Smooth muscle cell (in vitro differentiated cells): ENCODE data around the gene ACAD8. TPM values are rescaled to one million over a fixed set of nuclear protein-coding genes. Genes with fewer than 3 reads are reported as not detected.

Experiments used
- DNase-seq: peaks from one replicate; lab custom pipeline; 2025; ENCODE audit not compliant: unreplicated experiment; lab: John Stamatoyannopoulos, UW
- H2AFZ ChIP-seq: fragments of 200-600 bp; sonication (generic); 2 replicates; pipeline ENCODE4 v1.6.0; 2016; ENCODE audit warnings: antibody characterized with exemption, low read depth, mild to moderate bottlenecking
- H3F3A ChIP-seq: fragments of 200-600 bp; sonication (generic); 2 replicates; pipeline ENCODE4 v1.6.0; 2017; ENCODE audit warnings: antibody characterized with exemption, low read depth
- H3K27ac ChIP-seq: fragments of 200-600 bp; sonication (generic); 2 replicates; pipeline ENCODE4 v1.5.1; 2016; ENCODE audit warnings: low read depth, mild to moderate bottlenecking
- H3K27me3 ChIP-seq: fragments of 200-600 bp; sonication (generic); 2 replicates; pipeline ENCODE4 v1.6.1; 2016; ENCODE audit warnings: low read depth, mild to moderate bottlenecking
- H3K36me3 ChIP-seq: fragments of 200-600 bp; sonication (generic); 2 replicates; pipeline ENCODE4 v1.5.1; 2016; ENCODE audit warnings: low read depth
- H3K4me1 ChIP-seq: fragments of 200-600 bp; sonication (generic); 2 replicates; pipeline ENCODE4 v1.5.1; 2016; ENCODE audit warnings: low read depth
- H3K4me2 ChIP-seq: fragments of 200-600 bp; sonication (generic); 2 replicates; pipeline ENCODE4 v1.6.0; 2016; ENCODE audit warnings: mild to moderate bottlenecking
- H3K4me3 ChIP-seq: fragments of 200-600 bp; sonication (generic); 2 replicates; pipeline ENCODE4 v1.5.1; 2016; ENCODE audit warnings: mild to moderate bottlenecking
- H3K79me2 ChIP-seq: fragments of 200-600 bp; sonication (generic); 2 replicates; pipeline ENCODE4 v1.6.0; 2016; ENCODE audit warnings: low read depth, mild to moderate bottlenecking
- H3K9ac ChIP-seq: fragments of 200-600 bp; sonication (generic); 2 replicates; pipeline ENCODE4 v1.6.0; 2016; ENCODE audit warnings: low read depth
- H3K9me3 ChIP-seq: fragments of 200-600 bp; sonication (generic); replicated peaks from 2 replicates; pipeline ENCODE4 v1.5.1; 2016; ENCODE audit warnings: low read depth
- H4K20me1 ChIP-seq: fragments of 200-600 bp; sonication (generic); 2 replicates; pipeline ENCODE4 v1.6.0; 2016; ENCODE audit warnings: low read depth
- WGBS: methylation state at CpG from one replicate; pipeline ENCODE4 v1.1.7; 2016; ENCODE audit warnings: low lambda C conversion rate; 5-methylcytosine and 5-hydroxymethylcytosine counted together
- polyA plus RNA-seq: library from polyadenylated mRNA; unstranded; fragments of >200 nt; fragmentation: Nextera tagmentation; extraction: Ambion mirVana; gene quantifications from 2 replicates; pipeline ENCODE4 v1.2.1, GENCODE V29; 2016
- total RNA-seq: library from RNA; depleted of rRNA; stranded (reverse); fragments of >200 nt; gene quantifications from 2 replicates; pipeline ENCODE4 v1.2.3, GENCODE V29; 2014
- TF ChIP-seq, protein P1 (sequence below): fragments of 200-600 bp; sonication (generic); IDR thresholded peaks from 2 replicates; pipeline ENCODE4 v1.5.1; 2017; ENCODE audit warnings: borderline replicate concordance, mild to moderate bottlenecking, antibody characterized with exemption; ENCODE audit not compliant: insufficient read depth, poor library complexity, severe bottlenecking

The ACAD8 gene
- total and polyA plus RNA-seq, 2 experiments from 2014 or later = 11.7 to 12.4 TPM

DNA sequence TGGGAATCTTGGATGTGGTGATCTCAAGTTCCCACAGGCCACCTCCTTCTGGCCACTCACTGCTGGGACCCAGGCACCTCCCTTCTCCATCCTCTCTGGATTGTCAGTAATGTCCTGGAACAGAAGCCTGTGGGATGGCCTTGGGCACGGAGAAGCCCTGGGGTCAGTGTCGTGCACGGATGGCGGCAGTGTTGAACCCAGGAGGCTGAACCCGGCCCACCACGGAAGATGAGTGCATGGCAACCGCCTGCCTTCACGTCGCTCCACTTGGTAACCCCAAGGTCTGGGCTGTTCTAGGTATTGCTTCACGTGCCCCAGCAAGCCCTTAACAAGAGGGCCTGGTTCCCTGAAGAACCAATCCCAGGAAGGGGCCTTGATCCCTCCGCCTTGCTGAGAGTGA lies 7.3 kb upstream of the ACAD8 start:
- DNase-seq = no peak

DNA sequence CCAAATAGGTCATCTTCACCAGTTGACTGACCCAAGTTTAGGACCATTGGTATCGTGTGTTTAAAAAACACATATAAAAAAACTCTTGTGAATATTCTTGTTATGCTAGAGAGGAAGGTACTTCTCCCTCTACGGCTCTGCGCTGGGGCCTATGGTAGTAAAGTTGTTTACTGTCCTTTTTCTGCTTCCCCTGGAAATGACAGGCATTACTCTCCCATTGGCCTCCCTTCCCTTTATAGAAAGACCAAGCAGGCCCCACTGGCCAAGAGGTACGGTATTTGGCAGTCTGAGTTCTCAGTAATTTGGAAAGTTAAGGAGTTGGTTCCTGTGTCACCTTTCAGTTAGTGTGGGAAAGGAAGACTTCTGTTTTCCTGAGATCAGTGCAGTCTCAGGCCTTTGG lies 6.7 kb upstream of the ACAD8 start:
- peaks cover 14% of the 10 kb centered on the region for H3K36me3 ChIP-seq

More for the DNA sequence above, 7.3 kb upstream of the ACAD8 start:
- no peaks in the 10 kb centered on the region for H3K27me3 ChIP-seq
- H3K4me1 ChIP-seq = no peaks in the 10 kb centered on the region
- WGBS = 94% methylated on average over 11 of the region's 11 CpGs
- no peak overlapping the region for H2AFZ ChIP-seq
- TF ChIP-seq, protein P1, sequence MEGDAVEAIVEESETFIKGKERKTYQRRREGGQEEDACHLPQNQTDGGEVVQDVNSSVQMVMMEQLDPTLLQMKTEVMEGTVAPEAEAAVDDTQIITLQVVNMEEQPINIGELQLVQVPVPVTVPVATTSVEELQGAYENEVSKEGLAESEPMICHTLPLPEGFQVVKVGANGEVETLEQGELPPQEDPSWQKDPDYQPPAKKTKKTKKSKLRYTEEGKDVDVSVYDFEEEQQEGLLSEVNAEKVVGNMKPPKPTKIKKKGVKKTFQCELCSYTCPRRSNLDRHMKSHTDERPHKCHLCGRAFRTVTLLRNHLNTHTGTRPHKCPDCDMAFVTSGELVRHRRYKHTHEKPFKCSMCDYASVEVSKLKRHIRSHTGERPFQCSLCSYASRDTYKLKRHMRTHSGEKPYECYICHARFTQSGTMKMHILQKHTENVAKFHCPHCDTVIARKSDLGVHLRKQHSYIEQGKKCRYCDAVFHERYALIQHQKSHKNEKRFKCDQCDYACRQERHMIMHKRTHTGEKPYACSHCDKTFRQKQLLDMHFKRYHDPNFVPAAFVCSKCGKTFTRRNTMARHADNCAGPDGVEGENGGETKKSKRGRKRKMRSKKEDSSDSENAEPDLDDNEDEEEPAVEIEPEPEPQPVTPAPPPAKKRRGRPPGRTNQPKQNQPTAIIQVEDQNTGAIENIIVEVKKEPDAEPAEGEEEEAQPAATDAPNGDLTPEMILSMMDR = no peak
- H4K20me1 ChIP-seq = no peaks in the 10 kb centered on the region
- H3K9me3 ChIP-seq = no peaks in the 10 kb centered on the region
- H3K36me3 ChIP-seq = peaks cover 14% of the 10 kb centered on the region
- no peak overlapping the region for H3K4me2 ChIP-seq
- H3K9ac ChIP-seq = no peak overlapping the region
- H3K4me3 ChIP-seq = no peak overlapping the region
- H3K79me2 ChIP-seq = no peaks in the 10 kb centered on the region
- no peak overlapping the region for H3K27ac ChIP-seq
- no peaks in the 10 kb centered on the region for H3F3A ChIP-seq

DNA sequence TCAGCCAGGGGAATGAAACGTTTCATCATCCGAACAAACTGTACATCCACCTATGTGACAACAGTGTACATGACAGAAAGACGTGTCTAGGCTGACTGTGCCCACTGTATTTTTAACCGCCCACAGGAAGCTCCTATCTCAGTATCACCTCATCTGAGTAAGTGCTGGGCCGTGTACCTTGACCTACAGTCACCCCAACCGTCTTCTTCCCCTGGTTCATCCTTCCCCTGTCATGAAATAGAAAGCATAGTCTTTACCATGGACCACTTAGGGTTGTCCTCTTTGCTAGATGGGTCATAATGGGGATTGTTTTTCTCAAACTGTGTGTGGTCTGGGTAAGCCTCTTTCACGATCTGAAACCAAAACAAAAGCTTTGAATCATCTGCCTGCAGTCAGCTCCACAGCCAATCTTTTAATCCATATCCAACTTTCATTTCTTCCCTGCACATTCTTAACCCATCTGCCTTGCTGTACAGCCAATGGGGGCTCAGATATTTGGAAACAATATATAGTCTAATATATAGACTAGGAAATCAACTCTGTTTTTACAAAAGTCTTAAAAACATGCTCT lies 4.4 kb upstream of the ACAD8 start:
- H3K27ac ChIP-seq = no peak overlapping the region
- peaks cover 5% of the 10 kb centered on the region for H3K79me2 ChIP-seq
- no peaks in the 10 kb centered on the region for H4K20me1 ChIP-seq
- WGBS = 88% methylated on average over 7 of the region's 7 CpGs
- H3K4me2 ChIP-seq = no peak overlapping the region
- H3K4me3 ChIP-seq = no peak overlapping the region
- no peak overlapping the region for H3K9ac ChIP-seq
- H3K9me3 ChIP-seq = no peaks in the 10 kb centered on the region
- H3K36me3 ChIP-seq = peaks cover 8% of the 10 kb centered on the region
- no peak for DNase-seq
- TF ChIP-seq, protein P1 = no peak
- H2AFZ ChIP-seq = no peak overlapping the region
- no peaks in the 10 kb centered on the region for H3F3A ChIP-seq
- peaks cover 7% of the 10 kb centered on the region for H3K4me1 ChIP-seq
- no peaks in the 10 kb centered on the region for H3K27me3 ChIP-seq

More for the DNA sequence above, 6.7 kb upstream of the ACAD8 start:
- H3K4me1 ChIP-seq = no peaks in the 10 kb centered on the region
- 94% methylated on average over 4 of the region's 4 CpGs for WGBS
- TF ChIP-seq, protein P1 = no peak
- H3K27me3 ChIP-seq = no peaks in the 10 kb centered on the region
- H4K20me1 ChIP-seq = no peaks in the 10 kb centered on the region
- H3K9ac ChIP-seq = no peak overlapping the region
- no peaks in the 10 kb centered on the region for H3K9me3 ChIP-seq
- no peak overlapping the region for H3K4me3 ChIP-seq
- H3K4me2 ChIP-seq = no peak overlapping the region
- H2AFZ ChIP-seq = no peak overlapping the region
- no peaks in the 10 kb centered on the region for H3K79me2 ChIP-seq
- H3K27ac ChIP-seq = no peak overlapping the region
- no peaks in the 10 kb centered on the region for H3F3A ChIP-seq
- no peak for DNase-seq

DNA sequence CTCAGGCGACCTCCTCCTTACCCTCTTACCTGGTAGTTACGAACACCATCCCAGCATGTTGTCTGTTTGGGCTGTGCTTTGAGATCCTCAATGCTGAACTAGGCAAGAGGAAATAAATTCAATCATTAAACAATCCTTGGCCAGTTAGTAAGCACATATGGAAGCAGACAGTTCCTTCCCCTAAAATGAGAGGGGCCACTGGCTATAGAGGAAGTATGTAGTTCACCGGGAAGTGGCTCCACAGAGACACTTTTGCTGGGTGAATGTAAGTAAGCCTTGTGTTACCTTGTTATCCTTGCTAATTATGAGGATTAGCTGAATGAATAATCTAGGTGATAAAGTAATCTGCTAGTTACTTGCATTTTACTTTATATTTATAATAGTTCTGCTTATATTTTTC lies 3.1 kb upstream of the ACAD8 start:
- Histone ChIP-seq H2AFZ (no peak overlapping the region), H3K27ac (no peak overlapping the region), H3K4me1 (peaks cover 14% of the 10 kb centered on the region), H4K20me1 (no peaks in the 10 kb centered on the region), H3K36me3 (peaks cover 3% of the 10 kb centered on the region), H3F3A (no peaks in the 10 kb centered on the region), H3K27me3 (no peaks in the 10 kb centered on the region), H3K9me3 (no peaks in the 10 kb centered on the region), H3K4me3 (no peak overlapping the region), H3K79me2 (peaks cover 14% of the 10 kb centered on the region), H3K4me2 (no peak overlapping the region), H3K9ac (no peak overlapping the region)
- no peak for DNase-seq
- 99% methylated on average over 3 of the region's 3 CpGs for WGBS
- TF ChIP-seq, protein P1 = no peak
